Glutamatergic neuron (in vitro differentiated cells): ENCODE data around the gene SYNE2. TPM values are rescaled to one million over a fixed set of nuclear protein-coding genes. Genes with fewer than 3 reads are reported as not detected.

Experiments
- DNase-seq: peaks from one replicate; pipeline ENCODE4 v3.0.0; 2022
- H3K27ac Mint-ChIP-seq: one replicate; pipeline ENCODE4 v1.8.0; 2020; ENCODE audit warnings: mild to moderate bottlenecking, mixed read lengths, inconsistent platforms; ENCODE audit not compliant: unreplicated experiment
- H3K27me3 Mint-ChIP-seq: one replicate; pipeline ENCODE4 v1.8.0; 2020; ENCODE audit warnings: mild to moderate bottlenecking, moderate library complexity, mixed read lengths, inconsistent platforms; ENCODE audit not compliant: unreplicated experiment
- H3K36me3 Mint-ChIP-seq: one replicate; pipeline ENCODE4 v1.8.0; 2020; ENCODE audit warnings: mild to moderate bottlenecking, mixed read lengths, inconsistent platforms; ENCODE audit not compliant: unreplicated experiment
- H3K4me1 Mint-ChIP-seq: one replicate; pipeline ENCODE4 v1.8.0; 2020; ENCODE audit warnings: mild to moderate bottlenecking, low read depth, mixed read lengths, inconsistent platforms; ENCODE audit not compliant: unreplicated experiment
- H3K4me3 Mint-ChIP-seq: one replicate; pipeline ENCODE4 v1.8.0; 2020; ENCODE audit warnings: mild to moderate bottlenecking, mixed read lengths, inconsistent platforms; ENCODE audit not compliant: unreplicated experiment
- H3K9me3 Mint-ChIP-seq: one replicate; pipeline ENCODE4 v1.8.0; 2020; ENCODE audit warnings: mild to moderate bottlenecking, moderate library complexity, mixed read lengths, inconsistent platforms; ENCODE audit not compliant: unreplicated experiment
- total RNA-seq: library from RNA; stranded (reverse); fragmentation: NEBNext Ultra II Directional; extraction: Animal tissue kit (Norgen Biotek cat#: 25700); gene quantifications from one replicate; pipeline ENCODE4 v1.2.1, GENCODE V29; 2021; ENCODE audit not compliant: unreplicated experiment
- TF ChIP-seq, protein P1 (sequence below): fragments of 200-600 bp; sonication (generic); IDR thresholded peaks from one replicate; pipeline ENCODE4 v1.5.0; 2021; ENCODE audit not compliant: partially characterized antibody, unreplicated experiment

Gene SYNE2
- total RNA-seq, 1 donor from 2014 or later, result 81.7 TPM

DNA sequence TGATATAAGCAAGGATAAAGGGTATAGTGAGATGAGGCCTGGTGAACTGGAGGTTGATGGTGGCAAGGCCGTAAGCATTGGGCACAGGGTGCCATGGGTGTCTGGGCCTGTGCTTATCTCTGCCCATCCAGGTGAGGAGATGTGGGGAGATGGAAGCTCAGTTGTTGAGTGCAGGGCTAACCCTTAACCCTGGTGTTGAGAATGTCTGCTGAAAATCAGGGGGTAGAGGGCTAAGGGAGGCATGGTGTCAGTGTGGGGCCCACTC lies 86.1 kb downstream of the SYNE2 start:
- Mint-ChIP-seq H3K27me3 (no peaks in the 10 kb centered on the region), H3K27ac (no peak overlapping the region), H3K9me3 (no peaks in the 10 kb centered on the region), H3K4me3 (no peak overlapping the region), H3K4me1 (no peaks in the 10 kb centered on the region), H3K36me3 (no peaks in the 10 kb centered on the region)
- DNase-seq, result no peak
- TF ChIP-seq, protein P1, sequence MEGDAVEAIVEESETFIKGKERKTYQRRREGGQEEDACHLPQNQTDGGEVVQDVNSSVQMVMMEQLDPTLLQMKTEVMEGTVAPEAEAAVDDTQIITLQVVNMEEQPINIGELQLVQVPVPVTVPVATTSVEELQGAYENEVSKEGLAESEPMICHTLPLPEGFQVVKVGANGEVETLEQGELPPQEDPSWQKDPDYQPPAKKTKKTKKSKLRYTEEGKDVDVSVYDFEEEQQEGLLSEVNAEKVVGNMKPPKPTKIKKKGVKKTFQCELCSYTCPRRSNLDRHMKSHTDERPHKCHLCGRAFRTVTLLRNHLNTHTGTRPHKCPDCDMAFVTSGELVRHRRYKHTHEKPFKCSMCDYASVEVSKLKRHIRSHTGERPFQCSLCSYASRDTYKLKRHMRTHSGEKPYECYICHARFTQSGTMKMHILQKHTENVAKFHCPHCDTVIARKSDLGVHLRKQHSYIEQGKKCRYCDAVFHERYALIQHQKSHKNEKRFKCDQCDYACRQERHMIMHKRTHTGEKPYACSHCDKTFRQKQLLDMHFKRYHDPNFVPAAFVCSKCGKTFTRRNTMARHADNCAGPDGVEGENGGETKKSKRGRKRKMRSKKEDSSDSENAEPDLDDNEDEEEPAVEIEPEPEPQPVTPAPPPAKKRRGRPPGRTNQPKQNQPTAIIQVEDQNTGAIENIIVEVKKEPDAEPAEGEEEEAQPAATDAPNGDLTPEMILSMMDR, result no peak

- Mint-ChIP-seq H3K27me3 (peaks cover 1% of the 10 kb centered on the region), H3K4me1 (no peaks in the 10 kb centered on the region), H3K9me3 (no peaks in the 10 kb centered on the region), H3K36me3 (no peaks in the 10 kb centered on the region), H3K27ac (no peak overlapping the region), H3K4me3 (no peak overlapping the region)
- DNase-seq, result no peak
- TF ChIP-seq, protein P1, result no peak
These were observed 87.6 kb downstream of the SYNE2 start for GRCh38 chr14:63940387-63940786.

DNA sequence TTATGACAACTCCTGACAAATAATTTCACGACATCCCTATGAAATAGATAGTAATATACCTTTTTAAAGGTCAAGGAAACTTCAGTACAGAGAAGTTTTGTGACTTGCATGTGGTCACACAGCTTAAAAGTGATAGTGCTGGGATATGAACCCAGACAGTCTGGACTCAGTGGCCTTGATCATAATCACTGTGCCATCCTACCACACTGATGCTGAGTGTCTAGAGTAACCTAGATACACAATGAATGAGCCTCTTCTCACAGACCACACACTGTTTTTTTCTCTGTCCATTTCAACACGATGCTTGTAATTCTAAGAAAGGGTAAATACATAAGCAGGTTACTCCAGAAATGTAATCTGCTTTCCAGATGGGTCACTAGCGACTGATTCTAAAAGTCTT lies 88.2 kb downstream of the SYNE2 start:
- DNase-seq, result no peak
- H3K27me3 Mint-ChIP-seq, result peaks cover 1% of the 10 kb centered on the region
- H3K4me1 Mint-ChIP-seq, result no peaks in the 10 kb centered on the region
- no peak overlapping the region for H3K27ac Mint-ChIP-seq
- TF ChIP-seq, protein P1, result no peak
- no peak overlapping the region for H3K4me3 Mint-ChIP-seq
- H3K36me3 Mint-ChIP-seq, result no peaks in the 10 kb centered on the region
- H3K9me3 Mint-ChIP-seq, result no peaks in the 10 kb centered on the region

GRCh38 chr14:63949696-63950095 lies 96.9 kb downstream of the SYNE2 start:
- no peaks in the 10 kb centered on the region for H3K36me3 Mint-ChIP-seq
- H3K4me3 Mint-ChIP-seq, result no peak overlapping the region
- H3K9me3 Mint-ChIP-seq, result no peaks in the 10 kb centered on the region

DNA sequence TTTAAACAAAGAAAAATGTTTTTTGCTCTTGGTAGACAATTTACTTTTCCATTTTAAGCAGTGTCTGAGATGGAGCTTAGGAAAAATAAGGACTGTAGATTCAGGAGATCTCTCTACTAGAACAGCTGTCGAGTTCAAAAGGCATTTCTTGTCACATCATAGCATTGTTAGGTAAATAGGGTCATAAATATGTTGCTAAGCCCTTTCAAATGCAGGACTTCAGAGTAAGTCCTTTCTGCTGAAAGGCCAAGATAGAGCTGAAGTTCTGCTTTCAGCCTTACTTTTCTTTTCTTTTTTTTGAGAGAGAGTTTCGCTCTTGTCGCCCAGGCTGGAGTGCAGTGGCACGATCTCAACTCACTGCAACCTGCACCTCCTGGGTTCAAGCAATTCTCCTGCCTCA lies 98.2 kb downstream of the SYNE2 start:
- Mint-ChIP-seq H3K9me3 (peaks cover under 1% of the 10 kb centered on the region), H3K27ac (no peak overlapping the region), H3K4me1 (no peaks in the 10 kb centered on the region), H3K27me3 (peaks cover 1% of the 10 kb centered on the region), H3K36me3 (no peaks in the 10 kb centered on the region), H3K4me3 (no peak overlapping the region)
- DNase-seq, result no peak
- TF ChIP-seq, protein P1, result no peak

More at GRCh38 chr14:63949696-63950095, 96.9 kb downstream of the SYNE2 start:
- TF ChIP-seq, protein P1, result no peak
- no peaks in the 10 kb centered on the region for H3K4me1 Mint-ChIP-seq
- peaks cover 3% of the 10 kb centered on the region for H3K27me3 Mint-ChIP-seq
- no peak overlapping the region for H3K27ac Mint-ChIP-seq
- no peak for DNase-seq
